ENCODE measurements around the gene LSM11.

Gene LSM11

DNA sequence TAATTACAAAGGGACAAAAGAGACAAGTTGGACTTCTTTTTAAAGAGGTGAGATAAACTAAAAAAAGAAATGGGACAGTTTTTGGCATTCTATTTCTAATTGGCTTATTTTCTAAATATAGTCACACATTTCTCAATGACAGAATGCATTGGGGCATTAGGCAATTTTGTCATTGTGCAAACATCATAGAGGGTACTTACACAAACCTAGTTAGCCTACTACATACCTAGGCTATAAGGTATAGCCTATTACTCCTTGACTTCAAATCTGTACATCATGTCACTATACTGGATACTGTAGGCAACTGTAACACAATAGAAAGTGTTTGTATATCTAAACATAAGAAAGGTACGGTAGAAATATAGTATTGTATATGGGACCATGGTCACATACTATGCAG, 56.1 kb downstream of the LSM11 start:
- TF ChIP-seq, protein P1, sequence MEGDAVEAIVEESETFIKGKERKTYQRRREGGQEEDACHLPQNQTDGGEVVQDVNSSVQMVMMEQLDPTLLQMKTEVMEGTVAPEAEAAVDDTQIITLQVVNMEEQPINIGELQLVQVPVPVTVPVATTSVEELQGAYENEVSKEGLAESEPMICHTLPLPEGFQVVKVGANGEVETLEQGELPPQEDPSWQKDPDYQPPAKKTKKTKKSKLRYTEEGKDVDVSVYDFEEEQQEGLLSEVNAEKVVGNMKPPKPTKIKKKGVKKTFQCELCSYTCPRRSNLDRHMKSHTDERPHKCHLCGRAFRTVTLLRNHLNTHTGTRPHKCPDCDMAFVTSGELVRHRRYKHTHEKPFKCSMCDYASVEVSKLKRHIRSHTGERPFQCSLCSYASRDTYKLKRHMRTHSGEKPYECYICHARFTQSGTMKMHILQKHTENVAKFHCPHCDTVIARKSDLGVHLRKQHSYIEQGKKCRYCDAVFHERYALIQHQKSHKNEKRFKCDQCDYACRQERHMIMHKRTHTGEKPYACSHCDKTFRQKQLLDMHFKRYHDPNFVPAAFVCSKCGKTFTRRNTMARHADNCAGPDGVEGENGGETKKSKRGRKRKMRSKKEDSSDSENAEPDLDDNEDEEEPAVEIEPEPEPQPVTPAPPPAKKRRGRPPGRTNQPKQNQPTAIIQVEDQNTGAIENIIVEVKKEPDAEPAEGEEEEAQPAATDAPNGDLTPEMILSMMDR (IDR thresholded peaks at IDR 0.05; ENCODE audit: control extremely low read depth, extremely low read depth, low read depth, missing control alignments) = no peak

DNA sequence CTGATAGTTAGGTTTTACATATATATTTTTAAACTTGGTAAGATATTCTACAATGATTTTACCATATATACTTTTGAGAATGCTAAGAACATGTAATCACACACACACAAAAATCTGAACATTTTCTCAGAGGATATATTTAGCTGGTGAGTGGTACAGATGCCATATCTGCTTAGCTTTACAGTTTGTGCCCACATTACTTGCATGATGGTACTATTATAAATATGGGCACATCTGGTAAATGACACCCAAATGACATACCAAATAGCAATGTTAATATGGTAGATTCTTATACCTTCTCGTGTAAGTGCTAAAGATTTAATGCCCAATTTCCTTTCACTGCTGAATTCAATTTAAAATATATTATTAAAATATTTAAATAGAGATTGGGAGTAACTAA, 56.6 kb downstream of the LSM11 start:
- DNase-seq (ENCODE audit: extremely low spot score) = no peak
- TF ChIP-seq, protein P1 (IDR thresholded peaks at IDR 0.05; ENCODE audit: control extremely low read depth, extremely low read depth, low read depth, missing control alignments) = no peak
- ChIA-PET POLR2A (no interaction called here), CTCF (interaction anchor here (1.2 kb wide), 2 partner anchors 17 to 47 kb away, joined by 3 read pairs; no protein-coding TSS in a partner anchor)

More for the DNA sequence above, 56.1 kb downstream of the LSM11 start:
- no peak for DNase-seq (ENCODE audit: extremely low spot score)
- POLR2A ChIA-PET = no interaction called here
- CTCF ChIA-PET = no interaction called here

DNA sequence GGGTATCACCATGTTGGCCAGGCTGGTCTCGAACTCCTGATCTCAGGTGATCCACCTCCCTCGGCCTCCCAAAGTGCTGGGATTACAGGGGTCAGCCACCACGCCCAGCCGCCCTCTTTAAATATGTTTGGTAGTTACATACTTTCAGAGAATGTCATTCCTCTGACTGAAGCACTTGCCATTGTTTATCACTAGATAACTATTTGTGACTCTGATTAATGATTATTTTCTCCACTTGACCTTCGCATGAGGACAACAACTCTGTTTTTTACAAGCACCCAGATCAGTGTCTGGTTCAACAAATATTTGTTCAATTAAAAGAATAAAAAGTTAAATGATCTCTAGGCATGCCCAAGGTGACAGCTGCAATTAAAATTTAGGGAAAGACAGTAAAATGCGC, 59.2 kb downstream of the LSM11 start:
- no peak for DNase-seq (ENCODE audit: extremely low spot score)
- TF ChIP-seq, protein P1 (IDR thresholded peaks at IDR 0.05; ENCODE audit: control extremely low read depth, extremely low read depth, low read depth, missing control alignments) = no peak
- CTCF ChIA-PET = interaction anchor here (2.3 kb wide), 1 partner anchor 41 kb away, joined by 7 read pairs; no protein-coding TSS in a partner anchor
- POLR2A ChIA-PET = interaction anchor here (0.7 kb wide), 1 partner anchor 340 kb away, joined by 4 read pairs; no protein-coding TSS in a partner anchor

DNA sequence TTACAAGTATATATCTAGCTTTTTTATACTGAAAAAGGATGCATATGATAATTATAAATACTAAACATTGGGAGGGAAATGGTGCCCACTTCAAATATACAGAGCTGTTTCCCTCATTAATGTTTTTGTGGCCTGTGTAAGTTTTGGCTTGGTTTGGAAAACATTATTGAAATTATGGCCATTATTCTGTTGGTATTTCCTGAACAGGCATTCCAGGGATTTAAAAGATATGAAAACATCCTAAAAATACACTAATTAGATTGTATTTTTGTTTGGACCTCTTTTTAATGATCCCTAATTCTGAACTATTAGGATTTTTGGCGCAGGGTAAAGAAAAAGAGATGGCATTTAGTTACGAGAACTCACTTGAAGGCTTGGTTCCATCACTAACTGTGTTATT, 64.5 kb downstream of the LSM11 start:
- TF ChIP-seq, protein P1 (IDR thresholded peaks at IDR 0.05; ENCODE audit: control extremely low read depth, extremely low read depth, low read depth, missing control alignments) = no peak
- CTCF ChIA-PET = interaction anchor here (1.3 to 2.4 kb wide), 4 partner anchors 10 to 141 kb away, joined by 3 to 9 read pairs (median 6); no protein-coding TSS in a partner anchor
- no peak for DNase-seq (ENCODE audit: extremely low spot score)
- POLR2A ChIA-PET = no interaction called here

Measured in GM10248 (cell line).